ENCODE results near the gene TARP.

The TARP gene

DNA sequence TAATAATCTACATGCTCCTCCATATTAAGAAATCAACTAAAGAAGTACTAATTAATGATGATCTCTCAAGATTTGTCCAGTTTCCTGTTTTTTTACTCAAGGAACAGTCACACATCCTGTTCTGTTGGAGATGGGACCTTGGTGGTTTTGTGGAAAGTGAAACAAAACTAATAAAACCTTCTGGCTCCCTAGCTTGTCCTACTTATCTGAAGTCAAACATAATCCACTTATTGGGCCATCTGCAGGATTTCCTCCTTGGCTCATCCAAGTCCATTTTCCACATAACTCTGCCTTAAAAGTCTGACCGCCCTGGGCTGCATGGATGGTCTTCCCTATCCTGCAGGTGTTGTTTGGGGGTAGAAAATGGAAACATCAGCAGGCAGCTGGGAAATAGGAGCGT, 39.4 kb upstream of the TARP start:
- no peak for TF ChIP-seq EZH2 (IDR thresholded peaks at IDR 0.05; ENCODE audit: low read depth)
- TF ChIP-seq, protein P1, sequence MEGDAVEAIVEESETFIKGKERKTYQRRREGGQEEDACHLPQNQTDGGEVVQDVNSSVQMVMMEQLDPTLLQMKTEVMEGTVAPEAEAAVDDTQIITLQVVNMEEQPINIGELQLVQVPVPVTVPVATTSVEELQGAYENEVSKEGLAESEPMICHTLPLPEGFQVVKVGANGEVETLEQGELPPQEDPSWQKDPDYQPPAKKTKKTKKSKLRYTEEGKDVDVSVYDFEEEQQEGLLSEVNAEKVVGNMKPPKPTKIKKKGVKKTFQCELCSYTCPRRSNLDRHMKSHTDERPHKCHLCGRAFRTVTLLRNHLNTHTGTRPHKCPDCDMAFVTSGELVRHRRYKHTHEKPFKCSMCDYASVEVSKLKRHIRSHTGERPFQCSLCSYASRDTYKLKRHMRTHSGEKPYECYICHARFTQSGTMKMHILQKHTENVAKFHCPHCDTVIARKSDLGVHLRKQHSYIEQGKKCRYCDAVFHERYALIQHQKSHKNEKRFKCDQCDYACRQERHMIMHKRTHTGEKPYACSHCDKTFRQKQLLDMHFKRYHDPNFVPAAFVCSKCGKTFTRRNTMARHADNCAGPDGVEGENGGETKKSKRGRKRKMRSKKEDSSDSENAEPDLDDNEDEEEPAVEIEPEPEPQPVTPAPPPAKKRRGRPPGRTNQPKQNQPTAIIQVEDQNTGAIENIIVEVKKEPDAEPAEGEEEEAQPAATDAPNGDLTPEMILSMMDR (conservative IDR thresholded peaks at IDR 0.05), result no peak
- H3K27ac ChIP-seq, result no peak overlapping the region
- H3K27me3 ChIP-seq (ENCODE audit: insufficient read depth, low read depth), result peaks cover 74% of the 10 kb centered on the region
- H3F3A ChIP-seq (ENCODE audit: insufficient read depth, low read depth), result no peaks in the 10 kb centered on the region
- no peak overlapping the region for H2AFZ ChIP-seq
- no TSS peak for BruUV-seq (replicated peaks)
- no peak overlapping the region for H3K4me3 ChIP-seq
- POLR2A ChIA-PET (ENCODE audit: unreplicated experiment), result no interaction called here
- DNase-seq, result no peak
- H4K20me1 ChIP-seq (ENCODE audit: insufficient read depth), result no peaks in the 10 kb centered on the region
- H3K4me1 ChIP-seq (replicated peaks; ENCODE audit: insufficient read depth), result no peaks in the 10 kb centered on the region
- H3K36me3 ChIP-seq (ENCODE audit: low read depth), result no peaks in the 10 kb centered on the region
- CTCF ChIA-PET, result no interaction called here
- H3K9me2 ChIP-seq (ENCODE audit: insufficient read depth), result 0 out of 2 replicates have a peak, but pooled peaks cover 3% of the 10 kb centered on the region
- no peak overlapping the region for H3K4me2 ChIP-seq
- H3K79me2 ChIP-seq (ENCODE audit: low read depth), result no peaks in the 10 kb centered on the region
- no peaks in the 10 kb centered on the region for H3K9me3 ChIP-seq (ENCODE audit: insufficient read depth, low read depth)
- intact Hi-C loops (cut with micrococcal nuclease; ENCODE audit: unreplicated experiment), result no loop called here

DNA sequence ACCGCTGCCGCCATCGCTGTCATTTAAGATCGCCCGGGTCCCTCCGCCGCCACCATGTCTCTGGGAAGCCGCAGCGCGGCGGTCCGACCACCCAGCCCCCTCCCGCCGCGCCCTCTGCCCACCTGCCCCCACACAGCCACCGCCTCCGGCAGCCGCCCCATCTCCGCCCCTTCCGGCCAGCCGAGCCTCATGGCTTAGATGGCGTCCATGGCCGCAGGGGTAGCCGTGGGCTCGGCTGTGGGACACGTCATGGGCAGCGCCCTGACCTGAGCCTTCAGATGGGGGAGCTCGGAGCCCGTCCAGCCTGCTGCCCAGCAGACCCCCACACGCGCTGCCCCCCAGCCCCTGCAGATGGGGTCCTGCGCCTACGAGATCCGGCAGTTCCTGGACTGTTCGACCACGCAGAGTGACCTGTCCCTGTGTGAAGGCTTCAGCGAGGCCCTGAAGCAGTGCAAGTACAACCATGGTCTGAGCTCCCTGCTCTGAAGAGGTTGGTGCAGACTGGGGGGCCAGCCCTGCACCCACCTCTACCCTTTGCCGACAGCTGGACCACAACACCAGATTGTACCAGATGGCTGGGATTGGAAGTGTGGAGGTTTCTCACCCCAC, 38.0 kb upstream of the TARP start:
- Histone ChIP-seq H3K36me3 (ENCODE audit: low read depth) (no peaks in the 10 kb centered on the region), H3K27ac (no peak overlapping the region), H2AFZ (no peak overlapping the region), H4K20me1 (ENCODE audit: insufficient read depth) (no peaks in the 10 kb centered on the region), H3K4me3 (no peak overlapping the region), H3K27me3 (ENCODE audit: insufficient read depth, low read depth) (peaks cover 60% of the 10 kb centered on the region), H3K4me1 (replicated peaks; ENCODE audit: insufficient read depth) (no peaks in the 10 kb centered on the region), H3K79me2 (ENCODE audit: low read depth) (no peaks in the 10 kb centered on the region), H3F3A (ENCODE audit: insufficient read depth, low read depth) (no peaks in the 10 kb centered on the region), H3K9me3 (ENCODE audit: insufficient read depth, low read depth) (no peaks in the 10 kb centered on the region), H3K4me2 (no peak overlapping the region), H3K9me2 (ENCODE audit: insufficient read depth) (0 out of 2 replicates have a peak, but pooled peaks cover 3% of the 10 kb centered on the region)
- DNase-seq, result no peak
- no TSS peak for BruUV-seq (replicated peaks)
- ChIA-PET POLR2A (ENCODE audit: unreplicated experiment) (no interaction called here), CTCF (no interaction called here)
- intact Hi-C loops (cut with micrococcal nuclease; ENCODE audit: unreplicated experiment), result no loop called here
- TF ChIP-seq, protein P1 (conservative IDR thresholded peaks at IDR 0.05), result no peak
- TF ChIP-seq EZH2 (IDR thresholded peaks at IDR 0.05; ENCODE audit: low read depth), result no peak

DNA sequence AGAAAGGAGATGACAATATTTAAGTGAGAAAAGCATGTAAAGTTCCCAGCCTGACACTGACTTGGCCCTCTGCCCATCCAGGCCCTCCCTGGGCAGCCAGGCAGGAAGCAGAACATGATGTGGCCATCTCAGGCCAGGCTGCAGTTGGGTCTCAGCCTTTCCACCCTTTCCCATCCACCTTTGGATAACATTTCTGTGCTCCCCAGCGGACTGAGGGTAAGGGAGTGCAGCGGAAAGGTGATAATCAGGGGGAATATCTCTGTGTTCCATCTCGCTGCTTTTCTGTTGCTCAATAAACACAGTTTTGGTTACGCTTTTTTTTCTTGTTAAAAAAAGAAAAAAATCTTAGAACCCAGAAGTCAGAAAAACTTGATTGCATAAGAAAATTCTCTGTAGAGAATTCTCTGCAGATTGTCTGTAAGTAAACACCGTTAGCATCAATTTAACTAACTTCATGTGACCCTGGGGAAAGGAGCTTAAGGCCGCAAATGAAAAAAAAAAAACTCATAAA, 37.2 kb upstream of the TARP start:
- no peak for DNase-seq
- Histone ChIP-seq H3K9me3 (ENCODE audit: insufficient read depth, low read depth) (no peaks in the 10 kb centered on the region), H2AFZ (no peak overlapping the region), H3F3A (ENCODE audit: insufficient read depth, low read depth) (no peaks in the 10 kb centered on the region), H3K79me2 (ENCODE audit: low read depth) (no peaks in the 10 kb centered on the region), H3K4me3 (no peak overlapping the region), H3K9me2 (ENCODE audit: insufficient read depth) (0 out of 2 replicates have a peak, but pooled peaks cover 3% of the 10 kb centered on the region), H3K27ac (no peak overlapping the region), H3K4me2 (no peak overlapping the region), H3K4me1 (replicated peaks; ENCODE audit: insufficient read depth) (no peaks in the 10 kb centered on the region), H3K36me3 (ENCODE audit: low read depth) (no peaks in the 10 kb centered on the region), H3K27me3 (ENCODE audit: insufficient read depth, low read depth) (peaks cover 52% of the 10 kb centered on the region), H4K20me1 (ENCODE audit: insufficient read depth) (no peaks in the 10 kb centered on the region)
- intact Hi-C loops (cut with micrococcal nuclease; ENCODE audit: unreplicated experiment), result no loop called here
- CTCF ChIA-PET, result interaction anchor here (0.6 kb wide), 1 partner anchor 12 kb away, joined by 4 read pairs; no protein-coding TSS in a partner anchor
- POLR2A ChIA-PET (ENCODE audit: unreplicated experiment), result no interaction called here
- BruUV-seq (replicated peaks), result no TSS peak
- TF ChIP-seq, protein P1 (conservative IDR thresholded peaks at IDR 0.05), result no peak
- TF ChIP-seq EZH2 (IDR thresholded peaks at IDR 0.05; ENCODE audit: low read depth), result no peak
